ENCODE results near the gene A4GALT.

The A4GALT gene

DNA sequence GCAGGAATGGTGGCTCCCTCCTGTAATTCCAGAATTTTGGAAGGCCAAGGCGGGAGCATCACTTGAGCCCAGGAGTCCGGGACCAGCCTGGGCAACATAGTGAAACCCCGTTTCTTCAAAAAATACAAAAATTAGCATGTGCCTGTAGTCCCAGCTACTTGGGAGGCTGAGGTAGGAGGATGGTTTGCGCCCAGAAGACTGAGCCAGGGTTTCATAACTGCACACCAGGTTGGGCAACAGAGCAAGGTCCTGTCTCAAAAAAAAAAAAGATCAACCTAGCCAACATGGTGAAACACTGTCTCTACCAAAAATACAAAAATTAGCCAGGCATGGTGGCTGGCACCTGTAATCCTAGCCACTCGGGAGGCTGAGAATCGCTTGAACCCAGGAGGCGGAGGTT, 6.4 kb downstream of the A4GALT start:
- TF ChIP-seq POLR2AphosphoS5 (IDR thresholded peaks at IDR 0.05; ENCODE audit: low read depth, low read length) (no peak), TAF1 (IDR thresholded peaks at IDR 0.05; ENCODE audit: borderline replicate concordance, low read depth, low read length) (no peak), POLR2A (IDR thresholded peaks at IDR 0.05; ENCODE audit: low read depth, low read length) (no peak)

DNA sequence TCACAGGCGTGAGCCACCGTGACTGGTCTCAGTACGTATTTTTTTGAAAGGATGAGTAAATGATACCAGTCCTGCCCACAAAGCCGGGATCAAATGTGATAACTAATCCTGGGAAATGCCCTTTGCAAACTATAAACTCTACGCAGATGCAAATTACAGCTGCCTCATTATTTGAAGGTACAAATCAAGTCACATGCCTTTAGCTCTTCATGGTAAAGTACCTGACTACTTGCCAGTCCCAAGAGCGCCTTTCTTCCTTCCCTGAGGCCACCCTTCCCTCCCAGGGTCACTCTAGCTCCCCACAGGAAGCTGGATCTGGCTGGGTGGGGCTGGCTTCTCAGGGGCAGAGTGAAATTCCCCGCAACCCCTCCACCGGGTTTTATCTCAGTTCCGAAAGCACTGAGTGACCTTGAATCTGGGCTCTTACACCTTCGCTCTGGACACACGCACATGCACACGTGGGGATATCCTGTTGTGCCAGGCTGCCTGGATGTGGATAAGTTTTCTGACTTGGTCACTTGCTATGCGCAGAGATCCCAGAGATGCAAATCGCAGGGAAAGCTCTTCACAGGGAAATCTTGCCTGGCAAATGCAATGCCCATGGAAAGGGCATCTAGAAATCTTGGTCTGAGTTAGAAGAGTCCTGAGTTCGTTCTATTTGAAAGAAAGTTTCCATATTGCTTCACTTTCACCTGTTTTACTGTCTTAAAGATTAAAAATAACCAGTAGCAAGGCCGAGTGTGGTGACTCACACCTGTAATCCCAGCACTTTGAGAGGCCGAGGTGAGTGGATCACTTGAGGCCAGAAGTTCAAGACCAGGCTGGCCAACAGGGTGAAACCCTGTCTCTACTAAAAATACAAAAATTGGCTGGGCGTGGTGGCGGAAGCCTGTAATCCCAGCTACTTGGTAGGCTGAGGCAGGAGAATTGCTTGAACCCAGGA, 8.5 kb downstream of the A4GALT start:
- FAIRE-seq (peak; percentile 75), DNase-seq (ENCODE audit: insufficient read length) (no peak)
- no peak for TF ChIP-seq TAF1 (IDR thresholded peaks at IDR 0.05; ENCODE audit: borderline replicate concordance, low read depth, low read length)

More for the DNA sequence above, 6.4 kb downstream of the A4GALT start:
- DNase-seq (ENCODE audit: insufficient read length) = no peak
- FAIRE-seq = no peak

DNA sequence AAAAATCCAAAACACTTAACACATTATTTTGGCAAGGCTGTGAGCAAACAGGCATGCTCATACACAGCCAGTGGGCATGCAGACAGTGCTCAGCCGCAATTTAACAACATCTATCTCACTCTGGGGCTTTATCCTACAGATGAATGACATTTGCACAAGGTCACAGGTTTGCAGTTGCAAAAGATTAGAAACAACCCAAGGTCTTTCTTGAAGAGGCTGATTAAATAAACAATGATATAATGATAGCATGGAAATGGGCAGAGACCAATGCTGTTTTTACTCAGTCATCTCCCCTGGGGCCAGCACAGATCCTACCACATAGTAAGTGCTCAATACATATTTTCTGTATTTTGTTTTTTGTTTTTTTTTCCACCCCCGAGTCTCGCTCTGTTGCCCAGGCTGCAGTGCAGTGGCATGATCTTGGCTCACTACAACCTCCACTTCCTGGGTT, 9.4 kb downstream of the A4GALT start:
- FAIRE-seq (peak; percentile 24), DNase-seq (ENCODE audit: insufficient read length) (no peak)
- TF ChIP-seq TAF1 (IDR thresholded peaks at IDR 0.05; ENCODE audit: borderline replicate concordance, low read depth, low read length) (no peak), POLR2AphosphoS5 (IDR thresholded peaks at IDR 0.05; ENCODE audit: low read depth, low read length) (no peak), POLR2A (IDR thresholded peaks at IDR 0.05; ENCODE audit: low read depth, low read length) (no peak)

DNA sequence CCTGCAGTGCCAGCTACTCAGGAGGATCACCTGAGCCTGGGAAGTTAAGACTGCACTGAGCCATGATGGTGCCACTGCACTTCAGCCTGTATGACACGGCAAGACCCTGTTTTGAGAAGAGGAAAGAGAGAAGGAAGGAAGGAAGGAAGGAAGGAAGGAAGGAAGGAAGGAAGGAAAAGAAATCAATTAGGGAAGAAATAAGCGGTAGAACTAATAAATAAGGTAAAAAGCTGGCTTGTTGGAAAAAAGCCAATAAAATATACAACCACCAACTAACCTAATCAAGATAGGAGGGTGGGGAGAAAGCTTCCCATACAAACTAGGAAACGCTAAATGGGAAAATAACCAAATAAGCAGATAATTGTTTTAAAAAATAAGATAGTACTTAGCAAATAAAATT, 12.3 kb downstream of the A4GALT start:
- DNase-seq (ENCODE audit: insufficient read length) (no peak), FAIRE-seq (peak; percentile 58)
- TF ChIP-seq POLR2AphosphoS5 (IDR thresholded peaks at IDR 0.05; ENCODE audit: low read depth, low read length) (no peak), POLR2A (IDR thresholded peaks at IDR 0.05; ENCODE audit: low read depth, low read length) (no peak), TAF1 (IDR thresholded peaks at IDR 0.05; ENCODE audit: borderline replicate concordance, low read depth, low read length) (no peak)

DNA sequence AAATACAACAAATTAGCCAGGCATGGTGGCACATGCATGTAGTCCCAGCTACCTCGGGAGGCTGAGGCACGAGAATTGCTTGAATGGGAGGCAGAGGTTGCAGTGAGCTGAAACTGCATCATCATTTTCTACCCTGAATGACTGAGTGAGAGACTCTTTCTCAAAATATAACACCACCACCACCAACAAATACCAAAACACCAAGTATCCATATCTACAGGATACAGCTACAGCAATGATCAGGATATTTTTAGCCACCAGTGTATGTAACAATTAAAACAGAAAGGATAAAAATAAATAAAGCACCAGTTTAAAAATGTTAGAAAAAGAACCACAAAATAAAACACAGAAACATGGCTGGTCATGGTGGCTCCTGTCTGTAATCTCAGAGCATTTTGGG, 13.2 kb downstream of the A4GALT start:
- no peak for DNase-seq (ENCODE audit: insufficient read length)
- FAIRE-seq = no peak
- no peak for TF ChIP-seq POLR2AphosphoS5 (IDR thresholded peaks at IDR 0.05; ENCODE audit: low read depth, low read length)

DNA sequence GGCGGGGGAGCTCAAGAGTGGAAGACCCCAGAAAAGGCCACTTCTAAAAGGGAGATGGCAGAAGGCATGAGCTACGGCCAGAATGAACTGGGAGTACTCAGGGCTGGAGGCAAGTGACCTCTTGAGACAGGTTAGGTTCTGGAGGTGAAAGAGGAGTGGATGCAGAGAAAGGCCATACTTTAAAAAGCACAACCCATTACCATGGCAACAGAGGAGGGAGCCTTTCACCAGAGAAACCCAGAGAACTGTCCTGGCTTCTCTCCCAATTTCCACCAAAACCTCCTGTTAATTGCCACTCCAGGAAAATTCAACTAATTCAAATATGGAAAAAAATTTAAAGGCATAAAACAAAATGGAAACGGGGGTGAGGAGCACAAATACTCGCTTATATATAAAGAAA, 15.8 kb downstream of the A4GALT start:
- peak; percentile 78 for FAIRE-seq

DNA sequence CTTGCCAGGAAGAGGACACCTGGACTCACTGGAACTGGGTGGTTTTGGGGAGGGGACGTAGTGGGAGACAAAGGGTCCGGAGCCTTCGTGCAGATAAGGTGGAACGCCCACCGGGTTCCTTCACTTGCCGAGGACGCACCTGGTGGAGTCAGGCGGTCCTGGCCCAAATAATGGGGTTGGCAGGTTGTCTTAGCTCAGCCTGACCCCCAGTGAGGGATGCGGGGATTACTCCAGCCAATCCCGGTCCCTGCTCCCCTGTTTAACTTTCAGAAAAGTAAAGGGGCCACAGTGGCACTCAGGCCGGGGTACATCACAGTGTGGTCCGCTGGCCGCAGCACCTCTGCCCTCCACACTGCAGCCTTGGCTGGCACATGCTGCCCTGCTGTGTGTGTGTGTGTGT, 18.0 kb downstream of the A4GALT start:
- TF ChIP-seq POLR2AphosphoS5 (IDR thresholded peaks at IDR 0.05; ENCODE audit: low read depth, low read length) (no peak), POLR2A (IDR thresholded peaks at IDR 0.05; ENCODE audit: low read depth, low read length) (no peak), TAF1 (IDR thresholded peaks at IDR 0.05; ENCODE audit: borderline replicate concordance, low read depth, low read length) (no peak)
- DNase-seq (ENCODE audit: insufficient read length) (no peak), FAIRE-seq (no peak)

More for the DNA sequence above, 15.8 kb downstream of the A4GALT start:
- no peak for TF ChIP-seq POLR2AphosphoS5 (IDR thresholded peaks at IDR 0.05; ENCODE audit: low read depth, low read length)
- TF ChIP-seq TAF1 (IDR thresholded peaks at IDR 0.05; ENCODE audit: borderline replicate concordance, low read depth, low read length) = no peak
- TF ChIP-seq POLR2A (IDR thresholded peaks at IDR 0.05; ENCODE audit: low read depth, low read length) = no peak
- no peak for DNase-seq (ENCODE audit: insufficient read length)

DNA sequence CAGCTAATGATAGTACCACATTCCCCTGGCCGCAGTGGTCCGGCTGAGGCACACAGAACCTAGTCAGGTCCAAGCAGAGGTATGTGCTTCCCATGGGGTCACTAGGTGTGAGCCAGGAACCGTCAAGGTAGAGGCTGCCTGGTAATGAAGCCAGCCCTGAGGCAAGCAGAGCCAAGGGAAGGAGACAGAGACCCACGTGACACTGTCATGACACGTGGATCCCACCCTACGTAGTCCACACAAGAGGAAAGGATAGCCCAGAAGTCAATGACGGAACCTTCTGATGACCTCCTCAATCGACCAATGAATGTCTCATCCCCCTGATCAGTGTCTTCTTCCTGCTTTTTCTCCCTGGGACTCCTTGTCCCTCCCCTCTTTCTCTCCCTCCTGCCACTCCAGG, 19.0 kb downstream of the A4GALT start:
- no peak for FAIRE-seq
- DNase-seq (ENCODE audit: insufficient read length) = no peak
- TF ChIP-seq POLR2AphosphoS5 (IDR thresholded peaks at IDR 0.05; ENCODE audit: low read depth, low read length) (no peak), POLR2A (IDR thresholded peaks at IDR 0.05; ENCODE audit: low read depth, low read length) (no peak), TAF1 (IDR thresholded peaks at IDR 0.05; ENCODE audit: borderline replicate concordance, low read depth, low read length) (no peak)

DNA sequence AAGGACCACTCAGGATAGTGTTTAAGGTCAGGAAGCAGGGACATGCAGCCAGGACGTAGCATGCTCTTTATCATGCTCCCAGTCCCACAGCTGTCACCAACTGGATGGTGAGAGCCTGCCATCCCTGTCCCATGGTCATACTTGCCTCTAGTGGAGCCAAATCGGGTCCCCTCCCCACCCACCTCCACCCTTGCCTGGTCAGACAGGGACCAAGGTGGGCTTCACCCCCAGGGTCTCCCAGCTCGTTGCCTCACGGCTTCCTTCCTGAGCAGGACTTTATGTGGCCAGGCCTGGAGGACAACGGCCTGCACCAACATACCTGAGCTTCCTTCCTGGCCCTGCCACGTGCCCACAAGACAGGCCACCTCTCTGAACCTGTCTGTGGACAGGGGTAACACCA, 19.8 kb downstream of the A4GALT start:
- no peak for TF ChIP-seq POLR2A (IDR thresholded peaks at IDR 0.05; ENCODE audit: low read depth, low read length)
- no peak for TF ChIP-seq POLR2AphosphoS5 (IDR thresholded peaks at IDR 0.05; ENCODE audit: low read depth, low read length)
- TF ChIP-seq TAF1 (IDR thresholded peaks at IDR 0.05; ENCODE audit: borderline replicate concordance, low read depth, low read length) = no peak
- DNase-seq (ENCODE audit: insufficient read length) (peak; percentile 5), FAIRE-seq (no peak)

DNA sequence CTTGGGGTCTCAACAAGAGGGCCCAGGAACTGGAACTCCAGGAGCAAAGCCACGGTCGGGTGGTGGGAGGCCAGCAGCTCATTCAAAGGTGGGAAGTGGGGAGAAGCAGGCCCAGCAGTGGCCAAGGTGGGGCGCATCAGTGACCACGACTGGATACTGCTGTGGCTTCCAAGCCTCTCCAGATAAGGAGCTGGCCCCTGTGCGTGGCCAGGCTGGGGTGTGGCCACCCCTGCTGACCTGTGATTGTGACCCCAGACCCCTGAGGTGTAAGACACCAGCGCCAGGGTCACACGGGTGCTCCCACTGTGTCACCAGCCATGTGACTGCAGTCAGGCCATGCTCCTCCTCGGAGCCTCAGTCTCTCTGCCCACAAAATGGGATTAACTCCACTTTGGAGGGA, 20.3 kb downstream of the A4GALT start:
- no peak for DNase-seq (ENCODE audit: insufficient read length)
- FAIRE-seq = no peak
- TF ChIP-seq TAF1 (IDR thresholded peaks at IDR 0.05; ENCODE audit: borderline replicate concordance, low read depth, low read length) (no peak), POLR2AphosphoS5 (IDR thresholded peaks at IDR 0.05; ENCODE audit: low read depth, low read length) (no peak), POLR2A (IDR thresholded peaks at IDR 0.05; ENCODE audit: low read depth, low read length) (no peak)

DNA sequence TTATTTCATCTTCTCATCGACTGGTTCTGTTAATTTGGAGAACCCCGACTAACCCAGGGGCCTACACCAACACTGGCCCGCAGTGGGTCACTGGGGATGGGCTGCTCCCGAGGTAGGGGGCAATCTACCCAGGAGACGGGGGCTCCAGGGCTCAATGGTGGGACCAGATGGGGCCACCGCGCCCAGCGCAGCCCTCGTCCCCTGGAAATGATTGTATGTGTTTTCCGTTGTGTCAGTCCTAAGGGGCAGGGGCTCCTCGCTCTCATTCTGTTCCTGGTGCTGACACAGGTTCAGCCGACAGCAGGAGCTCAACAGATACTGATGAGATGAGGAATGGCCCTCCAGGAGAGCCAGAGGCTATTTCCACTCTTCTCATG, 20.7 kb downstream of the A4GALT start:
- DNase-seq (ENCODE audit: insufficient read length) (no peak), FAIRE-seq (no peak)
- TF ChIP-seq POLR2AphosphoS5 (IDR thresholded peaks at IDR 0.05; ENCODE audit: low read depth, low read length) = no peak
- TF ChIP-seq POLR2A (IDR thresholded peaks at IDR 0.05; ENCODE audit: low read depth, low read length) = no peak
- no peak for TF ChIP-seq TAF1 (IDR thresholded peaks at IDR 0.05; ENCODE audit: borderline replicate concordance, low read depth, low read length)

DNA sequence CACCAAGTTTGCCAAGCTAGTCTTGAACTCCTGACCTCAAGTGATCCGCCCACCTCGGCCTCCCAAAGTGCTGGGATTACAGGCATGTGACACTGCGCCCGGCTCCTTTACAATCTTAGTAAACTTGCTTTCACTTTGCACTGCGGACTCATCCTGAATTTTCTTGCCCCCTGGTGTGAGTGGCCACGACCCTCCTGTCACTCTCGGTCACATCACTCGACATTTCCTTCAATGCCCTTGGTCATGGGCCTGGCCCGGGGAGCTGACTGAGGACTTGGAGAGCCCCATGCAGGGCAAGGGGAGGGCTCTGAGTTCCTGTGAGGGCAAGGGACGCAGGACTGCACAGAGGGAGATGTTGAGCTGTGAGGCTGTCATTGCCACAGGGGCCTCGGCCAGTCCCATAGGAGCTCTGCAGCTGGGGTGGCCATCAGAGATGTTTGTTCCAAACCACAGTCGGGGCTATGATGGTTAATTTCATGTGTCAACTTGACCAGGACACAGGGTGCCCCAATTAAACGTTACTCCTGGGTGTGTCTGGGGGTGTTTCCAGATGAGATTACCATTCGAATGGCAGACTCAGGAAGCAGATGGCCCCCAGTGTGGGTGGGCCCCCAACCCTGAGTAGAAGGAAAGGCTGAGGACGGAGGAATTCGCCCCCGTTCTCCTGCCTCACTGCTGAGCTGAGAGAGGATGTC, 21.2 kb downstream of the A4GALT start:
- no peak for DNase-seq (ENCODE audit: insufficient read length)
- no peak for FAIRE-seq
- TF ChIP-seq POLR2AphosphoS5 (IDR thresholded peaks at IDR 0.05; ENCODE audit: low read depth, low read length) (no peak), TAF1 (IDR thresholded peaks at IDR 0.05; ENCODE audit: borderline replicate concordance, low read depth, low read length) (no peak), POLR2A (IDR thresholded peaks at IDR 0.05; ENCODE audit: low read depth, low read length) (no peak)

Measured in GM12892 (cell line).